Liver (tissue), 10 donors: Measurements from ENCODE around the gene AHSG. TPM values are rescaled to one million over a fixed set of nuclear protein-coding genes. Genes with fewer than 3 reads are reported as not detected.

ENCODE experiments used
- DNase-seq: peaks from one replicate; pipeline ENCODE4 v3.0.0-alpha.2; 2017; ENCODE audit warnings: low spot score
- H3K27ac ChIP-seq, 2 donors: one replicate each; pipeline ENCODE4 v1.7.0; 2013; ENCODE audit warnings: inconsistent platforms in 2 of 2, low read length in 2 of 2, control low read depth in 1 of 2, low read depth in 1 of 2, mild to moderate bottlenecking in 1 of 2
- H3K27me3 ChIP-seq, 4 donors: one replicate each; pipeline versions ENCODE4 v1.6.1 to v1.7.0; 2013; ENCODE audit warnings: low read length in 3 of 4, inconsistent platforms in 1 of 4, mild to moderate bottlenecking in 1 of 4, moderate library complexity in 1 of 4; ENCODE audit not compliant: control insufficient read depth in 4 of 4, insufficient read depth in 4 of 4
- H3K36me3 ChIP-seq, 4 donors: one replicate each; pipeline versions ENCODE4 v1.6.1 to v1.7.0; 2013; ENCODE audit warnings: low read length in 3 of 4, mild to moderate bottlenecking in 3 of 4, low read depth in 1 of 4, moderate library complexity in 1 of 4; ENCODE audit not compliant: control insufficient read depth in 4 of 4, insufficient read depth in 3 of 4
- H3K4me1 ChIP-seq, 4 donors: one replicate each; pipeline versions ENCODE4 v1.6.1 to v1.7.0; 2013; ENCODE audit warnings: low read length in 3 of 4, mild to moderate bottlenecking in 3 of 4, moderate library complexity in 1 of 4; ENCODE audit not compliant: control insufficient read depth in 4 of 4, insufficient read depth in 4 of 4
- H3K4me3 ChIP-seq, 3 donors: one replicate each; pipeline versions ENCODE4 v1.6.1 to v1.7.0; 2013; ENCODE audit warnings: low read length in 3 of 3, control low read depth in 1 of 3, low read depth in 1 of 3, mild to moderate bottlenecking in 1 of 3
- H3K9ac ChIP-seq, 2 donors: one replicate each; pipeline ENCODE4 v1.7.0; 2013; ENCODE audit warnings: low read length in 2 of 2, mild to moderate bottlenecking in 2 of 2, moderate library complexity in 2 of 2, control low read depth in 1 of 2, low read depth in 1 of 2
- H3K9me3 ChIP-seq, 4 donors: one replicate each; pipeline versions ENCODE4 v1.6.1 to v1.7.0; 2013; ENCODE audit warnings: low read length in 3 of 4; ENCODE audit not compliant: control insufficient read depth in 4 of 4
- ATF3 ChIP-seq: IDR thresholded peaks from 2 replicates; pipeline ENCODE4 v1.6.1; 2016; ENCODE audit warnings: antibody characterized with exemption
- HNF4G ChIP-seq: IDR thresholded peaks from 2 replicates; pipeline ENCODE4 v1.6.1; 2016; ENCODE audit warnings: antibody characterized with exemption
- YY1 ChIP-seq: IDR thresholded peaks from 2 replicates; pipeline ENCODE4 v1.6.1; 2016; ENCODE audit warnings: antibody characterized with exemption, mild to moderate bottlenecking
- ZBTB33 ChIP-seq: IDR thresholded peaks from 2 replicates; pipeline ENCODE4 v1.6.1; 2016; ENCODE audit warnings: antibody characterized with exemption
- polyA plus RNA-seq, 2 donors: library from polyadenylated mRNA; stranded (reverse) in 1 of 2; unstranded in 1 of 2; fragments of 200-250 nt in 1 of 2; fragments of >200 nt in 1 of 2; fragmentation: Nextera tagmentation in 1 of 2; extraction: Ambion mirVana in 1 of 2; gene quantifications; one replicate each; pipeline versions ENCODE4 v1.2.1 to v1.2.3, GENCODE V29; 2013 to 2015
- small RNA-seq: library from RNA; depleted of rRNA; stranded (forward); fragments of <200 nt; gene quantifications from one replicate; pipeline ENCODE3, GENCODE V24; 2014
- total RNA-seq, 2 donors: library from RNA; depleted of rRNA; stranded (reverse); fragments of >200 nt; gene quantifications; one replicate each; pipeline ENCODE4 v1.2.3, GENCODE V29; 2014
- donor health status: healthy.
- donor health status: healthy.
- donor health status: healthy.
- donor health status: healthy.
- donor health status: healthy.

The AHSG gene
- total and polyA plus RNA-seq, 4 donors, result 965 to 4,470 (median 2,050) TPM

- Histone ChIP-seq H3K4me1 (peaks cover 0 to 21% (median 13%) of the 10 kb centered on the region in 4 donors), H3K36me3 (peaks cover 2 to 52% (median 31%) of the 10 kb centered on the region in 4 donors), H3K27me3 (no peaks in the 10 kb centered on the region), H3K9ac (no peak overlapping the region), H3K9me3 (no peaks in the 10 kb centered on the region), H3K4me3 (no peak overlapping the region), H3K27ac (no peak overlapping the region)
- TF ChIP-seq ZBTB33 (no peak), ATF3 (no peak), YY1 (no peak), HNF4G (no peak)
- DNase-seq, result no peak
These were observed 57.3 kb downstream of the AHSG start for GRCh38 chr3:186670155-186670554.

Small RNA genes lying within 50 kb of the gene (small RNA-seq; reads per million reads assigned to genes)
- not detected for gene RF00017

Other genes with a start within 250 kb of the AHSG start
- 1 to 10 TPM; 1.2 to 3.6 TPM for gene CRYGS, start 68.7 kb upstream of the AHSG start, total RNA-seq
- 1 to 10 TPM in 1 of 2 donors, under 1 TPM in 1; 0.53 to 1.2 TPM for gene CRYGS, start 68.7 kb upstream of the AHSG start, polyA plus RNA-seq
- 10 to 100 TPM; 15.5 to 16.2 TPM for gene TBCCD1, start 45.7 kb upstream of the AHSG start, total RNA-seq
- 1 to 10 TPM; 4.9 to 5.6 TPM for gene TBCCD1, start 45.7 kb upstream of the AHSG start, polyA plus RNA-seq
- gene DNAJB11, start 42.3 kb upstream of the AHSG start, total RNA-seq, result 100 to 1,000 TPM in 1 of 2 donors, 10 to 100 TPM in 1; 30.2 to 101 TPM
- 10 to 100 TPM; 44.7 to 67.3 TPM for gene DNAJB11, start 42.3 kb upstream of the AHSG start, polyA plus RNA-seq
- gene FETUB, start 27.3 kb downstream of the AHSG start, total RNA-seq, result 10 to 100 TPM in 1 of 2 donors, 1 to 10 TPM in 1; 3.1 to 10.8 TPM
- gene FETUB, start 27.3 kb downstream of the AHSG start, polyA plus RNA-seq, result 10 to 100 TPM in 1 of 2 donors, 1 to 10 TPM in 1; 8.0 to 28.6 TPM
- gene HRG, start 53.0 kb downstream of the AHSG start, total RNA-seq, result 100 to 1,000 TPM in 1 of 2 donors, 10 to 100 TPM in 1; 41.8 to 139 TPM
- gene HRG, start 53.0 kb downstream of the AHSG start, polyA plus RNA-seq, result 100 to 1,000 TPM; 315 to 837 TPM
- gene KNG1, start 104.3 kb downstream of the AHSG start, total RNA-seq, result 100 to 1,000 TPM; 605 to 918 TPM
- gene KNG1, start 104.3 kb downstream of the AHSG start, polyA plus RNA-seq, result 100 to 1,000 TPM; 647 to 785 TPM
- gene EIF4A2, start 170.5 kb downstream of the AHSG start, total RNA-seq, result 100 to 1,000 TPM; 255 to 373 TPM
- gene EIF4A2, start 170.5 kb downstream of the AHSG start, polyA plus RNA-seq, result 10 to 100 TPM; 81.4 to 89.9 TPM
- gene RFC4, start 193.4 kb downstream of the AHSG start, total RNA-seq, result 10 to 100 TPM in 1 of 2 donors, 1 to 10 TPM in 1; 6.4 to 27.3 TPM
- gene RFC4, start 193.4 kb downstream of the AHSG start, polyA plus RNA-seq, result 1 to 10 TPM; 4.6 to 6.2 TPM
- not detected for gene ADIPOQ, start 229.7 kb downstream of the AHSG start, total RNA-seq
- under 1 TPM in 1 of 2 donors, not detected in 1; 0.02 TPM for gene ADIPOQ, start 229.7 kb downstream of the AHSG start, polyA plus RNA-seq